A549 (cell line): Measurements from ENCODE around the gene NLN. TPM values are rescaled to one million over a fixed set of nuclear protein-coding genes. Genes with fewer than 3 reads are reported as not detected.
"Not testable (repeated sequence)": the region's sequence is repeated elsewhere in the genome, so short reads cannot be mapped to it uniquely, and the experiment has no call there.

Experiments
- ATAC-seq, 2 experiments: fragments of 200-7000 bp in 1 of 2; fragments of >200 bp in 1 of 2; cut with Nextera tagmentation in 1 of 2; cut with Tn5 transposase in 1 of 2; 3 replicates each; pipeline versions ENCODE4 v1.8.0 to v1.9.1; 2018 to 2020; ENCODE audit warnings: mild to moderate bottlenecking in 1 of 2, moderate library complexity in 1 of 2
- CTCF ChIA-PET: fragments of 300-600 bp; sonication (Branson Sonifier 250); formaldehyde crosslinking; extraction: SDS; loops from one replicate; lab custom pipeline; 2021; ENCODE audit warnings: antibody characterized with exemption, inconsistent platforms; lab: Yijun Ruan, JAX
- POLR2A ChIA-PET: fragments of 350-600 bp; formaldehyde crosslinking; extraction: SDS; loops from one replicate; lab custom pipeline; 2021; ENCODE audit warnings: antibody characterized with exemption, inconsistent platforms; lab: Yijun Ruan, JAX
- DNase-seq, 2 experiments: peaks; one replicate each; pipeline versions ENCODE4 v3.0.0 to v3.0.0-alpha.2; 2011 to 2016; ENCODE audit warnings: low read depth in 1 of 2, low spot score in 1 of 2
- FAIRE-seq: peaks from 2 replicates; lab custom pipeline; 2011; peaks lifted over from hg19 to GRCh38; lab: Jason Lieb, UNC
- H3K27ac ChIP-seq, 2 experiments: fragments of >200 bp; sonication (Bioruptor Twin); formaldehyde crosslinking; 3 replicates each; pipeline ENCODE4 v1.5.1; 2016 to 2017
- H3K4me1 ChIP-seq: fragments of >200 bp; sonication (Bioruptor Twin); formaldehyde crosslinking; 3 replicates; pipeline ENCODE4 v1.6.1; 2016
- H3K4me2 ChIP-seq: fragments of >200 bp; sonication (Bioruptor Twin); formaldehyde crosslinking; 3 replicates; pipeline ENCODE4 v1.6.1; 2016
- H3K4me3 ChIP-seq: fragments of >200 bp; sonication (Bioruptor Twin); formaldehyde crosslinking; 3 replicates; pipeline ENCODE4 v1.5.1; 2016
- H3K9me3 ChIP-seq: fragments of >200 bp; sonication (Bioruptor Twin); formaldehyde crosslinking; 3 replicates; pipeline ENCODE4 v1.6.1; 2016
- BCL3 ChIP-seq: fragments of >200 bp; sonication (Bioruptor Twin); formaldehyde crosslinking; IDR thresholded peaks from 3 replicates; pipeline ENCODE4 v1.6.1; 2016
- CBX2 ChIP-seq: fragments of 200-600 bp; sonication (generic); IDR thresholded peaks from 2 replicates; pipeline ENCODE4 v1.6.1; 2016; ENCODE audit warnings: low read depth, mild to moderate bottlenecking, borderline replicate concordance
- CEBPB ChIP-seq, 2 experiments: fragments of >200 bp in 1 of 2; sonication (Bioruptor Twin) in 1 of 2; formaldehyde crosslinking in 1 of 2; IDR thresholded peaks; 2 replicates each; pipeline ENCODE4 v1.6.1; 2012 to 2016
- CHD2 ChIP-seq: fragments of 150-350 bp; IDR thresholded peaks from 2 replicates; pipeline ENCODE4 v1.6.1; 2014; ENCODE audit warnings: low read length; ENCODE audit not compliant: partially characterized antibody
- E2F6 ChIP-seq: IDR thresholded peaks from 2 replicates; pipeline ENCODE4 v1.6.1; 2012; ENCODE audit warnings: low read depth, borderline replicate concordance
- EHMT2 ChIP-seq: fragments of 200-600 bp; sonication (generic); IDR thresholded peaks from 2 replicates; pipeline ENCODE4 v1.6.1; 2016; ENCODE audit warnings: antibody characterized with exemption, low read depth, mild to moderate bottlenecking, moderate library complexity
- ELK1 ChIP-seq: fragments of 150-350 bp; IDR thresholded peaks from 2 replicates; pipeline ENCODE4 v1.6.1; 2014; ENCODE audit warnings: low read depth, mild to moderate bottlenecking, low read length
- FOSL2 ChIP-seq, 2 experiments: fragments of 450-650 bp in 1 of 2; fragments of >200 bp in 1 of 2; sonication (Bioruptor Twin) in 1 of 2; formaldehyde crosslinking; IDR thresholded peaks; 2 replicates each; pipeline versions ENCODE4 v1.5.0 to v1.6.1; 2016 to 2020; ENCODE audit warnings: mild to moderate bottlenecking in 1 of 2, moderate library complexity in 1 of 2
- HDAC2 ChIP-seq: fragments of 200-600 bp; sonication (generic); IDR thresholded peaks from 2 replicates; pipeline ENCODE4 v1.6.1; 2016
- HEYL ChIP-seq: fragments of 250-450 bp; sonication (Bioruptor Pico); IDR thresholded peaks from 2 replicates; pipeline ENCODE4 v1.8.0; 2021; ENCODE audit warnings: mild to moderate bottlenecking, moderate library complexity
- HMGXB4 ChIP-seq: fragments of 250-450 bp; sonication (Bioruptor Pico); IDR thresholded peaks from 2 replicates; pipeline ENCODE4 v1.5.0; 2021; ENCODE audit warnings: mild to moderate bottlenecking, moderate library complexity, borderline replicate concordance
- KDM1A ChIP-seq: fragments of 200-600 bp; sonication (generic); IDR thresholded peaks from 2 replicates; pipeline ENCODE4 v1.6.1; 2016; ENCODE audit warnings: low read depth, mild to moderate bottlenecking
- RARB ChIP-seq: fragments of 250-450 bp; sonication (Bioruptor Pico); IDR thresholded peaks from 2 replicates; pipeline ENCODE4 v1.8.0; 2021; ENCODE audit warnings: mild to moderate bottlenecking, moderate library complexity
- TFCP2L1 ChIP-seq: fragments of 250-450 bp; sonication (Bioruptor Pico); IDR thresholded peaks from 2 replicates; pipeline ENCODE4 v1.5.0; 2021; ENCODE audit warnings: mild to moderate bottlenecking
- USF2 ChIP-seq: fragments of 450-650 bp; IDR thresholded peaks from 2 replicates; pipeline ENCODE4 v1.6.1; 2014; ENCODE audit warnings: antibody characterized with exemption
- ZC3H11A ChIP-seq: fragments of 450-650 bp; IDR thresholded peaks from 2 replicates; pipeline ENCODE4 v1.6.1; 2014; ENCODE audit warnings: antibody characterized with exemption, mild to moderate bottlenecking
- WGBS: methylation state at CpG from one replicate; pipeline ENCODE4 v1.1.6; 2017; ENCODE audit errors: missing lambda C conversion rate; 5-methylcytosine and 5-hydroxymethylcytosine counted together
- polyA plus RNA-seq, 4 experiments: library from polyadenylated mRNA; depleted of rRNA in 3 of 4; stranded (reverse); fragments of >200 nt; fragmentation: RNase III in 1 of 4; extraction: RNeasy Plus Mini Kit Qiagen cat#74134 plus additional on column Dnase treatment in 1 of 4; gene quantifications; 2 replicates in 3 of 4; 3 replicates in 1 of 4; pipeline ENCODE4 v1.2.3, GENCODE V29; 2011 to 2017

The NLN gene
- polyA plus RNA-seq, 2 of the 4 experiments (the other 2 are of a cell fraction): 69.3 to 88.9 TPM

GRCh38 chr5:65805089-65805488 is 83.1 kb downstream of the NLN start:
- no peaks in the 10 kb centered on the region for H3K9me3 ChIP-seq
- no peak overlapping the region for H3K4me3 ChIP-seq
- 89% methylated on average over 2 of the region's 2 CpGs for WGBS
- FAIRE-seq (no peak), ATAC-seq (no peak), DNase-seq (no peak)
- H3K4me1 ChIP-seq: peaks cover 18% of the 10 kb centered on the region; the same call in 2 of the 3 replicates
- no peak for TF ChIP-seq RARB (CRISPR knock-in tag)
- no peak for TF ChIP-seq ELK1
- TF ChIP-seq HMGXB4 (CRISPR knock-in tag): no peak
- no peak for TF ChIP-seq E2F6
- no peak for TF ChIP-seq TFCP2L1 (CRISPR knock-in tag)
- TF ChIP-seq CEBPB (IDR thresholded peaks at IDR 0.05): no peak
- no peak for TF ChIP-seq BCL3
- TF ChIP-seq FOSL2 (IDR thresholded peaks at IDR 0.05): no peak
- TF ChIP-seq FOSL2 (CRISPR knock-in tag; IDR thresholded peaks at IDR 0.05): no peak
- TF ChIP-seq ZC3H11A: no peak
- no peak for TF ChIP-seq USF2
- no peak for TF ChIP-seq CBX2
- TF ChIP-seq HEYL (CRISPR knock-in tag): no peak
- no peak for TF ChIP-seq KDM1A
- no peak for TF ChIP-seq CHD2
- POLR2A ChIA-PET: no interaction called here
- H3K27ac ChIP-seq: no peak overlapping the region
- CTCF ChIA-PET: no interaction called here
- no peak overlapping the region for H3K4me2 ChIP-seq

- H3K4me3 ChIP-seq, POLR2A ChIA-PET, FAIRE-seq, ATAC-seq, H3K27ac ChIP-seq, DNase-seq, H3K4me2 ChIP-seq, H3K9me3 ChIP-seq: not testable (repeated sequence)
- CTCF ChIA-PET: interaction anchor here (0.7 kb wide), 1 partner anchor 27 kb away, joined by 5 read pairs; no protein-coding TSS in a partner anchor
- peaks cover 41% of the 10 kb centered on the region for H3K4me1 ChIP-seq
- 90% methylated on average over 5 of the region's 5 CpGs for WGBS
Observed at GRCh38 chr5:65807494-65807893, 85.5 kb downstream of the NLN start.

- Histone ChIP-seq H3K4me3 (no peak overlapping the region), H3K4me2 (no peak overlapping the region), H3K9me3 (no peaks in the 10 kb centered on the region), H3K4me1 (peaks cover 44% of the 10 kb centered on the region), H3K27ac (no peak overlapping the region)
- FAIRE-seq (no peak), ATAC-seq (no peak), DNase-seq (no peak)
- CTCF ChIA-PET: no interaction called here
- 67% methylated on average over 5 of the region's 5 CpGs for WGBS
- POLR2A ChIA-PET: no interaction called here
- TF ChIP-seq EHMT2 (no peak), HDAC2 (no peak)
Observed at GRCh38 chr5:65808251-65808741, 86.3 kb downstream of the NLN start.
